Heart left ventricle (tissue), 16 donors: ENCODE data around the gene DNAH1. TPM values are rescaled to one million over a fixed set of nuclear protein-coding genes. Genes with fewer than 3 reads are reported as not detected.

Source experiments
- ATAC-seq, 4 donors: fragments of 200-7000 bp; cut with Tn5 transposase; one replicate each; pipeline ENCODE4 v1.9.1; 2020 to 2022; ENCODE audit warnings: moderate library complexity in 4 of 4, mild to moderate bottlenecking in 3 of 4, moderate number of reproducible peaks in 1 of 4
- DNase-seq, 5 donors: peaks; one replicate each; pipeline ENCODE4 v3.0.0-alpha.2; 2020
- H3K27ac ChIP-seq, 12 donors: fragments of 200-600 bp; sonication (generic) in 4 of 12; one replicate each; pipeline versions ENCODE4 v1.5.0 to v1.8.0; 2016 to 2022; ENCODE audit warnings: mild to moderate bottlenecking in 2 of 12
- H3K27me3 ChIP-seq, 9 donors: fragments of 200-600 bp; sonication (generic) in 2 of 9; one replicate each; pipeline versions ENCODE4 v1.5.1 to v1.8.0; 2016 to 2022; ENCODE audit warnings: mild to moderate bottlenecking in 3 of 9
- H3K36me3 ChIP-seq, 9 donors: fragments of 200-600 bp; sonication (generic) in 2 of 9; one replicate each; pipeline versions ENCODE4 v1.5.0 to v1.8.0; 2018 to 2022; ENCODE audit warnings: mild to moderate bottlenecking in 2 of 9
- H3K4me1 ChIP-seq, 12 donors: fragments of 200-600 bp; sonication (generic) in 4 of 12; one replicate each; pipeline versions ENCODE4 v1.5.0 to v1.8.0; 2016 to 2022; ENCODE audit warnings: mild to moderate bottlenecking in 3 of 12
- H3K4me3 ChIP-seq, 12 donors: fragments of 200-600 bp; sonication (generic) in 4 of 12; one replicate each; pipeline versions ENCODE4 v1.5.0 to v1.8.0; 2017 to 2022; ENCODE audit warnings: mild to moderate bottlenecking in 9 of 12, moderate library complexity in 4 of 12
- H3K9me3 ChIP-seq, 12 donors: fragments of 200-600 bp; sonication (generic) in 4 of 12; one replicate each; pipeline versions ENCODE4 v1.5.0 to v1.8.0; 2016 to 2022; ENCODE audit warnings: mild to moderate bottlenecking in 1 of 12
- POLR2A ChIP-seq, 2 donors: fragments of 450-650 bp; IDR thresholded peaks; one replicate each; pipeline ENCODE4 v1.6.1; 2017; ENCODE audit warnings: antibody characterized with exemption in 2 of 2, mild to moderate bottlenecking in 2 of 2, moderate library complexity in 2 of 2
- WGBS, 4 donors: extraction: QIAGEN DNeasy Blood & Tissue Kit in 2 of 4; methylation state at CpG; one replicate each; pipeline versions ENCODE4 v1.1.5 to v1.1.7; 2013 to 2018; 5-methylcytosine and 5-hydroxymethylcytosine counted together
- intact Hi-C, 10 donors: fragments of 100-400 bp; cut with DNase I; formaldehyde crosslinking; loops; one replicate each; pipeline versions ENCODE4 v1.11.1 to v1.14.2; 2022
- polyA plus RNA-seq, 2 donors: library from polyadenylated mRNA; stranded (reverse); fragments of 200-250 nt; gene quantifications; one replicate each; pipeline ENCODE4 v1.2.3, GENCODE V29; 2013
- total RNA-seq, 9 donors: library from RNA; depleted of rRNA in 2 of 9; stranded (reverse); fragments of >200 nt in 2 of 9; fragmentation: NEBNext Ultra II Directional in 3 of 9; extraction: Animal tissue kit (Norgen Biotek cat#: 25700) in 3 of 9; gene quantifications; one replicate each; pipeline versions ENCODE4 v1.1.0 to v1.2.4, GENCODE V29; 2016 to 2023
- TF ChIP-seq, protein P1 (sequence below), 12 donors: fragments of 200-600 bp; sonication (generic) in 4 of 12; IDR thresholded peaks; one replicate each; pipeline versions ENCODE4 v1.5.0 to v1.8.0; 2018 to 2022; ENCODE audit warnings: antibody characterized with exemption in 12 of 12, mild to moderate bottlenecking in 5 of 12
- donor health status: ischemic (EF 13 %, LVEDD 7.1; RV severe dilation, severe dysfunction).
- donor health status: healthy with polysubstance abuse.
- donor health status: DM: no; HTN: yes; CAD: no.
- donor health status: DM: no; HTN: no; CAD: no.
- donor health status: ischemic (EF 25% LVEDD 6.9; RV normal size, moderate dysfunction).
- donor health status: ischemic (EF 25% LVEDD 5.7; RV mildly dilated, moderate dysfunction).
- donor health status: healthy.
- donor health status: DM: yes; HTN: yes; CAD: no.
- donor health status: ischemic (EF 35%, LVEDD 5.7; RV mildly dilated, moderate dysfunction).
- donor health status: nonischemic (EF 11% LVEDD 7.7; RV severe dilation, severe dysfunction).
- donor health status: DM: yes; HTN: yes; CAD: no.
- donor health status: PGD.
- donor health status: ischemic (EF 29% LVEDD 5.4; RV normal size, mild dysfunction).
- donor health status: nonischemic (EF 23%, LVEDD 6.1; RV moderate dilation, normal function).

Gene DNAH1
- total and polyA plus RNA-seq, 11 donors, result 0.95 to 6.6 (median 2.8) TPM

DNA sequence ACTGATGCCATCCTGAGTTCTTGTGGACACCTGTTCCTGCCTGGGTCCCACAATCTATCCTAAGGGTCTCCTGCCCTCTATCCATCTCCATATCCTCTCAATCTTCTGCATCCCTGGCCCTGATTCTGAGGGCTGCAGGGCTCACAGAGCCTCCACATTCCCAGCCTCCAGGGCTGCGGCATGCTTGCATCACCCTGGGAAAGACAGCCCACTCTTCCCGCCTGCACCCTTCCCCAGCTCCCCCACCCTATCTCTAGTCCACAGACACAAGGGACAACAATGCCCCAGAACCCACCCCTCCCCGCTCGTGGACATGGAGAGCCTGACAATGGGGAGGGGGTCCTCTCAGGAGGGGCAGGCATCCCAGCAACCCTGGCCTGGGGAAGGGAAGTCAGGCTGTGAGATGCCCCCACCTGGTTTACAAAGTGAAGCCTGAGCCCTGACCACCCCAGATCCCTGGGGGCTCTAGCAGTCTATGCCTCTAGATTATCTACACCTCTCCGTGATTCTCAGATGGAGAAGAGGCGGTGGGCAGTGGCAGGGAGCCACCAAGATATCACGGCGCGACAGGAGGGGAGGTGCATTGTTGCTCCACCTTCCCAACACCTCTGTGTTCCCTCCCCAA lies 118.5 kb downstream of the DNAH1 start:
- no peak for TF ChIP-seq POLR2A (IDR thresholded peaks at IDR 0.05)
- no peaks in the 10 kb centered on the region for H3K9me3 ChIP-seq
- no peaks in the 10 kb centered on the region for H3K27me3 ChIP-seq
- ATAC-seq, result no peak
- WGBS, 4 donors, result 92 to 94% (median 94%) methylated on average over 7 to 9 of the region's 9 CpGs
- intact Hi-C loops, result no loop called here
- H3K4me3 ChIP-seq, result no peak overlapping the region
- peaks cover 0 to 5% (median 0%) of the 10 kb centered on the region in 9 donors for H3K36me3 ChIP-seq
- peaks cover 13 to 70% (median 52%) of the 10 kb centered on the region in 12 donors for H3K4me1 ChIP-seq
- peak in 3 of 5 donors; percentile 25 to 48 (median 27) for DNase-seq
- peak overlapping the region; percentile 4 to 76 (median 61) for H3K27ac ChIP-seq

DNA sequence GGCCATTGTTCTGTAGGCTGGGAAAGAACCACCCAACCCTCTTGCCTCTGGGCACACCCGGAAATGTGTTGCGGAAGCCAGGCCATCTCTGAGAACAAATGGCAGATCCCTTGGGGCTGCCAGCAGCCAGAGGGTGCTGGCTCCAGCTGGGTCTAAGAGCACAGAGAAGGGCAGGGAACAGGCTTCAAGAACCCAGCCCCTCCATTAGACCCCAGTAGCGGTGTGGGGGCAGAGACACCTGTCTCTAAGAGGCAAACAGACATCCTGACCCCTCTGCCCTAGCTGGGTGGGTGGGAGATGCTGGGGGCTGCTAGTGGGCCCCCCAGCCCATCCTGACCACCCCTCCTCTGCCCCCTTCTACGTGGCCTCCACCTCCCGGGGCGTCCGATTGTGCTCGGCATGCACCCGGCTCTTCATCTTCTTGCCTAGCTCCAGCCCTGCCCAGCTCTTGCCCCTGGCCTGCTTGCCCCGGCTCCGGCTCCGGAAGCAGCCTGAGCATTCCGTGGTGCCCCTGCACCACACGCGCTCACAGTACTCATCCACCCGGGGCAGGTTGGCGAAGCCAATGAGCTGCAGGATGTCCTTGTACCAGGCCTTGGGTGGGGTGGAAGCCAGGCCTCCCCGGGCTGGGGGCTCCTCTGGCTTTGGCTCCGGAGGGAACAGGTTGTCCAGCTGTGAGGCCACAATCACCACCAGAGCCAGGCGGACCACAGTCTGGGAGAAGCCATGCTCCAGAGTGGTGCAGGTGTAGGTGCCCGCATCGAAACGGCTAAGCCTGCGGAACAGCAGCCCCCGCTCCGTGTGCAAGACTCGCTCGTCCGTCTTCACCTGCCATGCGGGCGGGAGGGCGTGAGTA lies 119.4 kb downstream of the DNAH1 start:
- no peaks in the 10 kb centered on the region for H3K9me3 ChIP-seq
- peaks cover 13 to 66% (median 46%) of the 10 kb centered on the region in 12 donors for H3K4me1 ChIP-seq
- intact Hi-C loops, result no loop called here
- peak in 1 of 4 donors; percentile 6 for ATAC-seq
- peaks cover 0 to 5% (median 0%) of the 10 kb centered on the region in 9 donors for H3K36me3 ChIP-seq
- peak in 4 of 5 donors; percentile 24 to 51 (median 34) for DNase-seq
- H3K27ac ChIP-seq, result peak overlapping the region in 8 of 12 donors; percentile 5 to 76 (median 66)
- 92 to 95% (median 94%) methylated on average over 24 to 32 of the region's 32 CpGs for WGBS, 4 donors
- no peak overlapping the region for H3K4me3 ChIP-seq
- H3K27me3 ChIP-seq, result no peaks in the 10 kb centered on the region
- no peak for TF ChIP-seq POLR2A (IDR thresholded peaks at IDR 0.05)
- TF ChIP-seq, protein P1, sequence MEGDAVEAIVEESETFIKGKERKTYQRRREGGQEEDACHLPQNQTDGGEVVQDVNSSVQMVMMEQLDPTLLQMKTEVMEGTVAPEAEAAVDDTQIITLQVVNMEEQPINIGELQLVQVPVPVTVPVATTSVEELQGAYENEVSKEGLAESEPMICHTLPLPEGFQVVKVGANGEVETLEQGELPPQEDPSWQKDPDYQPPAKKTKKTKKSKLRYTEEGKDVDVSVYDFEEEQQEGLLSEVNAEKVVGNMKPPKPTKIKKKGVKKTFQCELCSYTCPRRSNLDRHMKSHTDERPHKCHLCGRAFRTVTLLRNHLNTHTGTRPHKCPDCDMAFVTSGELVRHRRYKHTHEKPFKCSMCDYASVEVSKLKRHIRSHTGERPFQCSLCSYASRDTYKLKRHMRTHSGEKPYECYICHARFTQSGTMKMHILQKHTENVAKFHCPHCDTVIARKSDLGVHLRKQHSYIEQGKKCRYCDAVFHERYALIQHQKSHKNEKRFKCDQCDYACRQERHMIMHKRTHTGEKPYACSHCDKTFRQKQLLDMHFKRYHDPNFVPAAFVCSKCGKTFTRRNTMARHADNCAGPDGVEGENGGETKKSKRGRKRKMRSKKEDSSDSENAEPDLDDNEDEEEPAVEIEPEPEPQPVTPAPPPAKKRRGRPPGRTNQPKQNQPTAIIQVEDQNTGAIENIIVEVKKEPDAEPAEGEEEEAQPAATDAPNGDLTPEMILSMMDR (IDR thresholded peaks at IDR 0.05), result no peak

- Histone ChIP-seq H3K27me3 (no peaks in the 10 kb centered on the region), H3K27ac (peak overlapping the region in 7 of 12 donors; percentile 24 to 75 (median 65)), H3K4me1 (peaks cover 13 to 57% (median 36%) of the 10 kb centered on the region in 12 donors), H3K9me3 (no peaks in the 10 kb centered on the region), H3K36me3 (peaks cover 0 to 5% (median 0%) of the 10 kb centered on the region in 9 donors), H3K4me3 (no peak overlapping the region)
- TF ChIP-seq POLR2A (IDR thresholded peaks at IDR 0.05), result no peak
- TF ChIP-seq, protein P1 (IDR thresholded peaks at IDR 0.05), result no peak
- WGBS, 4 donors, result 75 to 89% (median 84%) methylated on average over 13 of the region's 13 CpGs
- peak; percentile 4 to 61 (median 22) for ATAC-seq
- intact Hi-C loops, result no loop called here
- DNase-seq, result peak in 4 of 5 donors; percentile 32 to 73 (median 56)
Measured at GRCh38 chr3:52436500-52437149, 120.5 kb downstream of the DNAH1 start.

DNA sequence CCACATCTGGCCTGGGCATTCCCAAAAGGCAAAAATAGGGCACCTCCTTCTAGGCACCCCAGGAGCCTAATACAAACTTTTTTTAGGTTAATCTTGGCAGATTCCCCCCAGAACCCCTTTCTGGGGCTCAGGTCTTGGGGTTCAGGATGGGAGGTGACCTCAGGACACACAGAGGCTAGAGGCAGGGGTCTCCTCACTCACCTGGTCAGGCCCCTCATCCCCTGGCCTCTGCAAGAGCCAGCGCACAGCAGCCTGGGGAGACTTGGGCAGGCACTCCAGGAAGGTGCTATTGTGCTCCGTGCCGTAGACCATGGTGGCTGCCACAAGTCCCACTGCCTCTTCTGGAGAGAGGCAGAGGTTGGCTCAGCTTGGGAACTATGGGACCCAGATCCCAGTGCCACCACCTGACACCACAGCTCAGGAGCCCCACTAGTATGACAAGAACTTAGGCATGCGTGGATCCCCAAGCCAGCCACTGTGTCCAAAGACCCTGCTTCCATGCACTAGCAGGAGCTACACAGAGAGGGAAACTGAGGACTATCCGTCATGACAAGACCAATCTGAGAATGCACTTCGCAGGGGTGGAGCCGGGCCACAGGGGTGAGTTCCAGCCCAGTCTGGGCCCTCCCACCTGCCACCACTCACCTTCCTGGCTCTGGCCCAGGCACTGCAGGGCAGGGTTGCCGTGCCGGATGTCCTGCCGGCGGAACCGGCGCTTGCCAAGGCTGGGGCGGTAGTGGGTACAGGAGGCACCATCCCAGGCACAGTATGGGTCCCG lies 121.4 kb downstream of the DNAH1 start:
- Histone ChIP-seq H3K27me3 (no peaks in the 10 kb centered on the region), H3K27ac (peak overlapping the region in 7 of 12 donors; percentile 11 to 75 (median 65)), H3K4me1 (peaks cover 8 to 48% (median 29%) of the 10 kb centered on the region in 12 donors), H3K4me3 (no peak overlapping the region), H3K36me3 (peaks cover 0 to 5% (median 0%) of the 10 kb centered on the region in 9 donors), H3K9me3 (no peaks in the 10 kb centered on the region)
- intact Hi-C loops, result no loop called here
- DNase-seq (peak in 3 of 5 donors; percentile 27 to 64 (median 32)), ATAC-seq (no peak)
- WGBS, 4 donors, result 90 to 100% (median 96%) methylated on average over 6 to 15 of the region's 15 CpGs
- TF ChIP-seq POLR2A (IDR thresholded peaks at IDR 0.05), result no peak
- TF ChIP-seq, protein P1 (IDR thresholded peaks at IDR 0.05), result no peak
